ENCODE measurements around the gene ZNF275.
A peak's percentile ranks its signal among the peaks of the same experiment; 100 is the strongest.

The ZNF275 gene

DNA sequence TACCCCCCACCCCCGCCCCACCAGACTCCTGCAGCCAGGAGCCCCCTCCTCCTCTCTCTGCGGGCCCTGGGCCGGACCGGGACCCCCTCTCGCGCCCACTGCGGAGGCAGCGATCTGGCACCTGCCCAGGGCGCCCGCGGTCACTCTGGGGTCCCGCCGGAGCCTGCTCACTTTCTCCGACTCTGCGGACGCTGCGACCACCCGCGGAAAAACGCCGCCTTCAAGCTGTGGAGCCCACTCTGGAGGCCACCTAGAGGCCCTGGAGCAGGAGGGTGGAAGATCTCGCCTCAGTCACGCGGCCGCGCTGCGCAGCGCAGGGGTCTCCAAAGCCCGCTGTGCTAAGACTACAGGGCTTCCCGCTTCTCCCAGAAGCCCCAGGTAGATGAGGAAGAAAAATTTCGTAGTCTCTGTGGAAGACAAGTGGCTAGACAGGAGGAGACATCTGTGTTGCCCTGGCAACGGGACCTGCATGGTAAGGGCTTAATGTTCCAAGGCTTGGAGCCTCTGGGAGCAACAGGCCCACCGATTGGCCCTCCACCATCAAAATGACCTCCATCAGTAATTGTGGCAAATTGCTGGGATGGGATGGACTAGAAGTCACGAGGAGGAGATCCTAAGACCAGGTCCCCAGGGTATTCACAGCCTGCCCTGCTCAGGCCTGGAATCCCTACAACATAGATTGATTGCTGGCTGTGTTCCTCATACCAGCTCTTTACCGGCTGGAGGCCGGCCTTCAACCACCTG lies 12.4 kb upstream of the ZNF275 start, which contains the start of gene PNMA6F (continued):
- TF ChIP-seq, protein P1, sequence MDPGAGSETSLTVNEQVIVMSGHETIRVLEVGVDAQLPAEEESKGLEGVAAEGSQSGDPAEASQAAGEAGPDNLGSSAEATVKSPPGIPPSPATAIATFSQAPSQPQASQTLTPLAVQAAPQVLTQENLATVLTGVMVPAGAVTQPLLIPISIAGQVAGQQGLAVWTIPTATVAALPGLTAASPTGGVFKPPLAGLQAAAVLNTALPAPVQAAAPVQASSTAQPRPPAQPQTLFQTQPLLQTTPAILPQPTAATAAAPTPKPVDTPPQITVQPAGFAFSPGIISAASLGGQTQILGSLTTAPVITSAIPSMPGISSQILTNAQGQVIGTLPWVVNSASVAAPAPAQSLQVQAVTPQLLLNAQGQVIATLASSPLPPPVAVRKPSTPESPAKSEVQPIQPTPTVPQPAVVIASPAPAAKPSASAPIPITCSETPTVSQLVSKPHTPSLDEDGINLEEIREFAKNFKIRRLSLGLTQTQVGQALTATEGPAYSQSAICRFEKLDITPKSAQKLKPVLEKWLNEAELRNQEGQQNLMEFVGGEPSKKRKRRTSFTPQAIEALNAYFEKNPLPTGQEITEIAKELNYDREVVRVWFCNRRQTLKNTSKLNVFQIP (CRISPR knock-in tag; IDR thresholded peaks at IDR 0.05; ENCODE audit: borderline replicate concordance, low read depth), result no peak
- TF ChIP-seq CREB5 (CRISPR knock-in tag; IDR thresholded peaks at IDR 0.05; ENCODE audit: low read depth), result no peak
- no peak for TF ChIP-seq TCF4 (CRISPR knock-in tag; IDR thresholded peaks at IDR 0.05; ENCODE audit: borderline replicate concordance)
- no peak for TF ChIP-seq BACH2 (CRISPR knock-in tag; IDR thresholded peaks at IDR 0.05; ENCODE audit: borderline replicate concordance)
- TF ChIP-seq ZNF8 (CRISPR knock-in tag; IDR thresholded peaks at IDR 0.05), result no peak

GRCh38 chrX:153327561-153327960 lies 6.4 kb upstream of the ZNF275 start:
- ATAC-seq, result no peak
- TF ChIP-seq OSR1 (CRISPR knock-in tag; IDR thresholded peaks at IDR 0.05) (no peak), ZFP3 (CRISPR knock-in tag; IDR thresholded peaks at IDR 0.05) (no peak), ZFP30 (CRISPR knock-in tag; IDR thresholded peaks at IDR 0.05) (no peak), ISL1 (CRISPR knock-in tag; IDR thresholded peaks at IDR 0.05) (no peak), CREB5 (CRISPR knock-in tag; IDR thresholded peaks at IDR 0.05; ENCODE audit: low read depth) (no peak), GLIS3 (CRISPR knock-in tag; IDR thresholded peaks at IDR 0.05) (no peak), PATZ1 (CRISPR knock-in tag; IDR thresholded peaks at IDR 0.05; ENCODE audit: borderline replicate concordance) (no peak), SNAI2 (CRISPR knock-in tag; IDR thresholded peaks at IDR 0.05) (no peak), PPARA (CRISPR knock-in tag; IDR thresholded peaks at IDR 0.05; ENCODE audit: borderline replicate concordance) (no peak), ESRRG (CRISPR knock-in tag; IDR thresholded peaks at IDR 0.05) (no peak), ZNF8 (CRISPR knock-in tag; IDR thresholded peaks at IDR 0.05) (no peak), ARNTL (CRISPR knock-in tag; IDR thresholded peaks at IDR 0.05; ENCODE audit: borderline replicate concordance, low read depth) (no peak), CSDC2 (CRISPR knock-in tag; IDR thresholded peaks at IDR 0.05) (no peak), RARB (CRISPR knock-in tag; IDR thresholded peaks at IDR 0.05) (no peak), ZNF565 (CRISPR knock-in tag; conservative IDR thresholded peaks at IDR 0.05; ENCODE audit: low read depth) (no peak), BACH2 (CRISPR knock-in tag; IDR thresholded peaks at IDR 0.05; ENCODE audit: borderline replicate concordance) (no peak), ZNF70 (CRISPR knock-in tag; IDR thresholded peaks at IDR 0.05) (no peak)

DNA sequence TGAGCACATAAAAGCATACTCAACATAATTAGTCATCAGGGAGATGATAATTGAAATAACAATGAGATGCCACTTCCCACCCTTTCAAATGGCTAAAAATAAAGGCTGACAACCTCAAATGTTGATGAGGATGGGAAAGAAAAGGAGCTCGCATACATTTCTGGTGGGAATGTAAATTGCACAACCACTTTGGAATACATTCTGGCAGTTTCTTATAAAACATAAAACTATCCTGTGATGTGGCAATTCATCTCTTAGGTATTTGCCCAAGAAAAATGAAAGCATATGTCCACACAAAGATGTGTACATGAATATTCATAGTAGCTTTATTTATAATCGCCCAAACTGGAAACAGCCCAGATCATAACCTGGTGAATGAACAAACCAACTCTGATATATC lies 687 bp upstream of the ZNF275 start:
- peak; percentile 13 for ATAC-seq
- no peak for TF ChIP-seq SNAI2 (CRISPR knock-in tag; IDR thresholded peaks at IDR 0.05)
- TF ChIP-seq BACH2 (CRISPR knock-in tag; IDR thresholded peaks at IDR 0.05; ENCODE audit: borderline replicate concordance), result no peak
- TF ChIP-seq ISL1 (CRISPR knock-in tag; IDR thresholded peaks at IDR 0.05), result no peak
- no peak for TF ChIP-seq ARNTL (CRISPR knock-in tag; IDR thresholded peaks at IDR 0.05; ENCODE audit: borderline replicate concordance, low read depth)

DNA sequence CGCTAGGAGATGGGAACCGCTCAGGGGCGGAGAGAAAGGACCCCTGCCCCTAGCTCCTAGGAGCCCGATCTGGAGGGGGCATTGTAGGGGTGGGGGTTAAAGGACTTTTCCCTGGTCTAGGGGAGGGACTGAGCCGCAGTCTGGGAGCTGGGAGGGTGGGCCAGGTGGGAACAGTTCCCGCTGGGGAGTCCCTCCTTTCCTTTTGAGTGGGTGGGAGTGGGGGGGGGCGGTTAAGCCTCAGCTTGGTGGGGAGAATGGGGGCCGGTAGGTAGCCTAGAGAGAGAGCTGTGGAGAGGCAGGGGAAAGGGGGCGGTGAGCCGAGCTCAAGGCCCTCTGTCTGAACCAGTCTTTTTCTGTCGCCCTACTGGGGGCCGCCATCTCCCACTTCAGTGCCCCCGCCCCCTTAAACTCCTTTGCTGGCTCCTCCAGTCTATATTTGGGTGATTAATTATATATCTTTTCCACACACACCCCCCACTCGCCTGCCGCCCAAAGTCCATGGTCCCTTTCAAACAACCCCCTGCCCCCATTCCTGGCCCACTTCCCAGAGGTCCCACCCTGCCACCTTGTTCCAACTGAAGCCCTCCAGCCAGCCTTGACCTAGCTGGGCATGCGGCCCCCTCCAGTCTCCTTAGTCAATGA lies 822 bp downstream of the ZNF275 start:
- no peak for ATAC-seq
- TF ChIP-seq, protein P1 (CRISPR knock-in tag; IDR thresholded peaks at IDR 0.05; ENCODE audit: borderline replicate concordance, low read depth), result no peak
- TF ChIP-seq ZC3H10 (CRISPR knock-in tag; IDR thresholded peaks at IDR 0.05), result no peak
- TF ChIP-seq ISL1 (CRISPR knock-in tag; IDR thresholded peaks at IDR 0.05), result no peak
- no peak for TF ChIP-seq ZNF565 (CRISPR knock-in tag; conservative IDR thresholded peaks at IDR 0.05; ENCODE audit: low read depth)
- no peak for TF ChIP-seq GLIS3 (CRISPR knock-in tag; IDR thresholded peaks at IDR 0.05)
- no peak for TF ChIP-seq ZFP30 (CRISPR knock-in tag; IDR thresholded peaks at IDR 0.05)
